Smooth muscle cell (in vitro differentiated cells): ENCODE measurements around the gene UGDH. TPM values are rescaled to one million over a fixed set of nuclear protein-coding genes. Genes with fewer than 3 reads are reported as not detected.
"Not testable (repeated sequence)": the region's sequence is repeated elsewhere in the genome, so short reads cannot be mapped to it uniquely, and the experiment has no call there.

Source experiments
- DNase-seq: peaks from one replicate; lab custom pipeline; 2025; ENCODE audit not compliant: unreplicated experiment; lab: John Stamatoyannopoulos, UW
- H2AFZ ChIP-seq: fragments of 200-600 bp; sonication (generic); 2 replicates; pipeline ENCODE4 v1.6.0; 2016; ENCODE audit warnings: antibody characterized with exemption, low read depth, mild to moderate bottlenecking
- H3F3A ChIP-seq: fragments of 200-600 bp; sonication (generic); 2 replicates; pipeline ENCODE4 v1.6.0; 2017; ENCODE audit warnings: antibody characterized with exemption, low read depth
- H3K27ac ChIP-seq: fragments of 200-600 bp; sonication (generic); 2 replicates; pipeline ENCODE4 v1.5.1; 2016; ENCODE audit warnings: low read depth, mild to moderate bottlenecking
- H3K27me3 ChIP-seq: fragments of 200-600 bp; sonication (generic); 2 replicates; pipeline ENCODE4 v1.6.1; 2016; ENCODE audit warnings: low read depth, mild to moderate bottlenecking
- H3K36me3 ChIP-seq: fragments of 200-600 bp; sonication (generic); 2 replicates; pipeline ENCODE4 v1.5.1; 2016; ENCODE audit warnings: low read depth
- H3K4me1 ChIP-seq: fragments of 200-600 bp; sonication (generic); 2 replicates; pipeline ENCODE4 v1.5.1; 2016; ENCODE audit warnings: low read depth
- H3K4me2 ChIP-seq: fragments of 200-600 bp; sonication (generic); 2 replicates; pipeline ENCODE4 v1.6.0; 2016; ENCODE audit warnings: mild to moderate bottlenecking
- H3K4me3 ChIP-seq: fragments of 200-600 bp; sonication (generic); 2 replicates; pipeline ENCODE4 v1.5.1; 2016; ENCODE audit warnings: mild to moderate bottlenecking
- H3K79me2 ChIP-seq: fragments of 200-600 bp; sonication (generic); 2 replicates; pipeline ENCODE4 v1.6.0; 2016; ENCODE audit warnings: low read depth, mild to moderate bottlenecking
- H3K9ac ChIP-seq: fragments of 200-600 bp; sonication (generic); 2 replicates; pipeline ENCODE4 v1.6.0; 2016; ENCODE audit warnings: low read depth
- H3K9me3 ChIP-seq: fragments of 200-600 bp; sonication (generic); replicated peaks from 2 replicates; pipeline ENCODE4 v1.5.1; 2016; ENCODE audit warnings: low read depth
- H4K20me1 ChIP-seq: fragments of 200-600 bp; sonication (generic); 2 replicates; pipeline ENCODE4 v1.6.0; 2016; ENCODE audit warnings: low read depth
- CTCF ChIP-seq: fragments of 200-600 bp; sonication (generic); IDR thresholded peaks from 2 replicates; pipeline ENCODE4 v1.5.1; 2017; ENCODE audit warnings: borderline replicate concordance, mild to moderate bottlenecking, antibody characterized with exemption; ENCODE audit not compliant: insufficient read depth, poor library complexity, severe bottlenecking
- WGBS: methylation state at CpG from one replicate; pipeline ENCODE4 v1.1.7; 2016; ENCODE audit warnings: low lambda C conversion rate; 5-methylcytosine and 5-hydroxymethylcytosine counted together
- polyA plus RNA-seq: library from polyadenylated mRNA; unstranded; fragments of >200 nt; fragmentation: Nextera tagmentation; extraction: Ambion mirVana; gene quantifications from 2 replicates; pipeline ENCODE4 v1.2.1, GENCODE V29; 2016
- total RNA-seq: library from RNA; depleted of rRNA; stranded (reverse); fragments of >200 nt; gene quantifications from 2 replicates; pipeline ENCODE4 v1.2.3, GENCODE V29; 2014

Gene UGDH
- total and polyA plus RNA-seq, 2 experiments from 2014 or later = 98.0 to 128 TPM

DNA sequence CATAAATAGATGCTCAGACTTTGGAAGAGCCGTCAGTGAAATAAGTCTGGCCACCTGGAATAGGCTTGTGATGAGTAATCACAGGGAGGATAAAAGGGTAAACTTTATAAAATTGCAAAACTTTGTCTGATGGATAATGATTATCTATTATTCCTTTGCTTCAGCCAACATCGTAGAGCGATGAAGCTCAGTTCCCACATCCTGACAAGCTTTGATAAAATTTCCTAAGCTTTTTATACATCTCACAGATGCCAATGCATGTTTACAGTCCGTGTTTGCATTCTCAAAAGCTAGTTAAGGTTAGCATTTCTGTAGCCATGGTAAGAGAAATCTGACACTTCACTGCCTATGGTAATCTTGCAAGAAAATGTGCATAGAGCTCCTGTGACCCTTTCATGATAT, 15.4 kb upstream of the UGDH start:
- Histone ChIP-seq H3K27me3 (no peaks in the 10 kb centered on the region), H3K27ac (no peak overlapping the region), H3K9ac (no peak overlapping the region), H3K4me1 (peaks cover 17% of the 10 kb centered on the region), H2AFZ (no peak overlapping the region), H4K20me1 (peaks cover 5% of the 10 kb centered on the region), H3K4me2 (no peak overlapping the region), H3K36me3 (no peaks in the 10 kb centered on the region), H3K9me3 (no peaks in the 10 kb centered on the region), H3K4me3 (no peak overlapping the region), H3F3A (no peaks in the 10 kb centered on the region), H3K79me2 (no peaks in the 10 kb centered on the region)
- no peak for TF ChIP-seq CTCF
- no peak for DNase-seq
- 87% methylated on average over 4 of the region's 4 CpGs for WGBS

DNA sequence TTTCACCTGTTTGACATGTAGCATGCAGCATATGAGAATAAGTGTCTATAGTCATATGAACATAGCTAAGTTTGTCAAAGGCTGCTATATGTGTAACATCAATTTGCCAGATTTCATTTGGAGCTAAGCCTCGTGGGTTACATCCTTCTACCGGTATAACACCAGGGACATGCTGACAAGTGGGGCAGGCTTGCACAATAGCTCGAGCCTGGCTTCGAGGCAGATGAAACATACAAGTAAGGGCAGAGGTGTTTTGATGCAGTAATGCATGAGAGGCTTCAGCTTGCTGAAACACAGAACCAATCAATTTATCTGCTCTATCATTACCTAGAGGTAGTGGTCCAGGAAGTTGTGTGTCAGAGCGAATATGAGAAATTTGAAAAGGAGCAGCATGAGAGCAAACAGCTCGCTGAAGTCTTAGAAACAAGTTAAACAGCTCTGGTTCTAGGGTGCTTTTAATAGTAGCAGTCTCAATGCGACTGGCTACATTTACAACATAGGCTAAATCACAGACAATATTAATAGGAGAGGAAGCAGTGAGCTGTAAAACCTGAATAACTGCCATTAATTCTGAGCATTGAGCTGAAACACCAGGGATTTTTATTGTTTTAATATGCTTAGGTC, 14.9 kb upstream of the UGDH start:
- H4K20me1 ChIP-seq = peaks cover 5% of the 10 kb centered on the region
- 84% methylated on average over 7 of the region's 7 CpGs for WGBS
- H3K79me2 ChIP-seq = no peaks in the 10 kb centered on the region
- no peak overlapping the region for H3K9ac ChIP-seq
- H3K4me1 ChIP-seq = peaks cover 17% of the 10 kb centered on the region
- no peak for DNase-seq
- H3K4me3 ChIP-seq = no peak overlapping the region
- no peaks in the 10 kb centered on the region for H3K36me3 ChIP-seq
- TF ChIP-seq CTCF = no peak
- no peaks in the 10 kb centered on the region for H3K27me3 ChIP-seq
- H3K4me2 ChIP-seq = no peak overlapping the region
- no peaks in the 10 kb centered on the region for H3F3A ChIP-seq
- no peaks in the 10 kb centered on the region for H3K9me3 ChIP-seq
- no peak overlapping the region for H3K27ac ChIP-seq
- no peak overlapping the region for H2AFZ ChIP-seq

GRCh38 chr4:39539089-39539611, 11.9 kb upstream of the UGDH start:
- peak overlapping the region; percentile 67 for H3K27ac ChIP-seq
- no peak overlapping the region for H3K9ac ChIP-seq
- no peak overlapping the region for H3K4me2 ChIP-seq
- H4K20me1 ChIP-seq = peaks cover 5% of the 10 kb centered on the region
- WGBS = 90% methylated on average over 5 of the region's 5 CpGs
- H3K36me3 ChIP-seq = no peaks in the 10 kb centered on the region
- no peak for DNase-seq
- H3K4me1 ChIP-seq = peaks cover 6% of the 10 kb centered on the region
- no peaks in the 10 kb centered on the region for H3K27me3 ChIP-seq
- no peak overlapping the region for H2AFZ ChIP-seq
- no peaks in the 10 kb centered on the region for H3K79me2 ChIP-seq
- H3K4me3 ChIP-seq = no peak overlapping the region
- no peaks in the 10 kb centered on the region for H3F3A ChIP-seq
- no peaks in the 10 kb centered on the region for H3K9me3 ChIP-seq
- TF ChIP-seq CTCF = no peak

- WGBS = 100% methylated on average over 5 of the region's 5 CpGs
- Histone ChIP-seq H3K27me3 (no peaks in the 10 kb centered on the region), H3K4me1 (peaks cover 4% of the 10 kb centered on the region), H3K27ac (no peak overlapping the region), H3K4me2 (no peak overlapping the region), H3K9me3 (no peaks in the 10 kb centered on the region), H3K36me3 (peaks cover 8% of the 10 kb centered on the region), H3K79me2 (peaks cover 23% of the 10 kb centered on the region), H3K9ac (no peak overlapping the region), H2AFZ (no peak overlapping the region), H3K4me3 (no peak overlapping the region), H3F3A (no peaks in the 10 kb centered on the region), H4K20me1 (no peaks in the 10 kb centered on the region)
- DNase-seq = no peak
- no peak for TF ChIP-seq CTCF
Measured at GRCh38 chr4:39533541-39533940, 6.3 kb upstream of the UGDH start.

DNA sequence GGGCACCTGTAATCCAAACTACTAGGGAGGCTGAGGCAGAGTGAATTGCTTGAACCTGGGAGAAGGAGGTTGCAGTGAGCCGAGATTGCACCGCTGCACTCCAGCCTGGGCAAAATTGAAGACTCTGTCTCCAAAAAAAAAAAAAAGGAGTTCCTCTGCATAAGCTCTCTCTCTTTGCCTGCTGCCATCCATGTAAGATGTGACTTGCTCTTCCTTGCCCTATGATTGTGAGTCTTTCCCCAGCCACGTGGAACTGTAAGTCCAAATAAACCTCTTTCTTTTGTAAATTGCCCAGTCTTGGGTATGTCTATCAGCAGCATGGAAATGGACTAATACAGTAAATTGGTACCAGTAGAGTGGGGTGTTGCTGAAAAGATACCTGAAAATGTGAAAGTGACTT, 5.0 kb upstream of the UGDH start:
- not testable (repeated sequence) for H3K27me3 ChIP-seq, H3K36me3 ChIP-seq, H3K9me3 ChIP-seq, DNase-seq, H3K27ac ChIP-seq, H4K20me1 ChIP-seq, H3K9ac ChIP-seq, H3K4me3 ChIP-seq, H2AFZ ChIP-seq, H3K4me1 ChIP-seq, H3F3A ChIP-seq, H3K4me2 ChIP-seq
- peaks cover 26% of the 10 kb centered on the region for H3K79me2 ChIP-seq
- 89% methylated on average over 3 of the region's 3 CpGs for WGBS
